NCI-H446 (cell line): Measurements from ENCODE around the gene TRPC4.

Source experiments
- DNase-seq, 2 experiments: peaks; one replicate each; lab custom pipeline; 2025; lab: John Stamatoyannopoulos, UW

The TRPC4 gene

GRCh38 chr13:37657134-37657533 lies 212.4 kb downstream of the TRPC4 start:
- DNase-seq = no peak

GRCh38 chr13:37656247-37656940 lies 213.2 kb downstream of the TRPC4 start:
- DNase-seq = no peak

DNA sequence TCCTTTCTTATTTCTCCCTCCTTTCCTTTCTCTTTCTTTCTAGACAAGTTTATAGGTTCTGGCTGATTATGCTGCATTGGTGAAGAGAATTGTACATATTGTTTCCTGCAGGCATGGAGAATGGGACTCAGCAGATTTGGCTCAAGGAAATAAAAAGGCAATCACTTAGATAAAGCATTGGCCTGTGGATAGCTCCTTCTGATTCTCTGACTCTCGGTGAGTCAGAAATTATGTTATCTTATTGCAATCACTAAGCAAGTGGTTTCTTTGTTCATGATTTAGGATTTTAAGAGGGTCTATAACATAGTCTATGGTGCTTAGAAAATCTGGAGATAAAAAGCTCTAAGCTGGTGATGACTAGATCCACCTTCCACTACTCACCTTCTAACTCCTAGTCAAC lies 217.0 kb downstream of the TRPC4 start:
- DNase-seq = no peak

GRCh38 chr13:37651891-37652290 lies 217.7 kb downstream of the TRPC4 start:
- DNase-seq = no peak

GRCh38 chr13:37648609-37649008 lies 221.0 kb downstream of the TRPC4 start:
- DNase-seq = peak in 1 of 2 experiments; percentile 5

DNA sequence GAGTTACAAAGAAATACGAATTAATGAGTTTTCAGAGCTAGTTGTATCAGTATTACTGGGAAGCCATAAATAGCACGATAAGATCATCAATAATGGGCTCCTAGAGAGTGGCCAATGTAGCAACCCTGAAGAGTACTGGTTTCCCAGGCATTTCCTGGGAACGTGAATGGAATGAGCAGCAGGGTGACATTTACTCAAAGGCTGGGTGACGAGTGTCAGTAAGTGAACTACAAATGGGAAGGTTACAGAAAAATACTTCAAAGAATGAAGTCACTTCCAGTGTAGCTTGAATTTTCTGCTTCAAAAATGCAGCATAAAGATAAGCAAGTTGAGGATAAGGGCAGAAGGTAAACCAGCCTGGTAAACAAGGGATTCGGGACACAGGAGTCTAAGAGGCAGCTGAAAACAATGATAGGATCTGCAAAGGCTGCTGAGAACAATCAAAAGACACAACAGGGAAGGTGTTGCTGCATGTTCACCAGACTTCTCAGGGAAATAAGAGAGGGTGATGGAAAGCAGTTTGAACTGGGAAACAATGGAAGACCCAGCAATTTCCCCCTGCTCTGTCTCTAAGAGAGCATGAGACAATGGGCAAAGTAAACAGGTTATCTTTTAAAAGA lies 222.4 kb downstream of the TRPC4 start:
- DNase-seq = no peak

DNA sequence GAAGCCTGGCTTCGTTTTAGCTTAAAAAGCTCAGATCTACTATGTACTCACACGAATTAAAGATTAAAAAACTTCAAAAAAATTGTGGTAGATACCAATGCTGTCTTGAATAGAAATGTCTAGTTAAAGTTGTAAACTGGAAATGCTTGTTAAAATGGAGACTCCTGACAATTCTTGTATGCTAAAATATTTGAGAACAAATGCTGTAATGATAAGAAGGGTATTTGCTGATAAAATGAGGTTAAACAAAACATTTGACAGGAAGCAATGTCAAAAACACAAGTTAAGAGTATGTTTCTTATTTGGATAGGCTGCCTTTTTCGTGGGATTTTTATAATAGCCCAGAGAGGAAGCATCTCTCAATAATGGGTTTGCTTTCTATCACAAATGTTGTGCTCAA lies 223.0 kb downstream of the TRPC4 start:
- no peak for DNase-seq

GRCh38 chr13:37645181-37645740 lies 224.3 kb downstream of the TRPC4 start:
- DNase-seq = no peak

DNA sequence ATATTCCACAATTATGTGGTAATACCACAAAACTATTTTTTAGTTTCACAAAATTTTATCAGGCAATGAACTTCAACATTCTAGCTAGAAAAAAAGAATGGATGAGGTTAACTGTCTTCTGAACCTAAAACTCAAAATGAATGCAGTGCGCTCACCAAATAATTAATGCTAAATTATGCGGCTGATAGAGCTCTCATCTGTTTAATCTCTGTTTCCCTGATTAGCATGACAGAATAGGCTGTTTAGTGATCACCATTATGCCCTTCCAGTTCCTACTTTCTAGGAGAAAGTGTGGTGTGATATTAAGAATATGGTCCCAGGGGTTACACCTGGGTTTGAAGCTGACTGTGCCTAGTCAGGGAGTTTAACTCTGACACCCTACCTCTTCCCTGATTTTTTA lies 228.2 kb downstream of the TRPC4 start:
- DNase-seq = no peak

- DNase-seq = peak in 1 of 2 experiments; percentile 44
Observed at GRCh38 chr13:37640499-37640898, 229.1 kb downstream of the TRPC4 start.

DNA sequence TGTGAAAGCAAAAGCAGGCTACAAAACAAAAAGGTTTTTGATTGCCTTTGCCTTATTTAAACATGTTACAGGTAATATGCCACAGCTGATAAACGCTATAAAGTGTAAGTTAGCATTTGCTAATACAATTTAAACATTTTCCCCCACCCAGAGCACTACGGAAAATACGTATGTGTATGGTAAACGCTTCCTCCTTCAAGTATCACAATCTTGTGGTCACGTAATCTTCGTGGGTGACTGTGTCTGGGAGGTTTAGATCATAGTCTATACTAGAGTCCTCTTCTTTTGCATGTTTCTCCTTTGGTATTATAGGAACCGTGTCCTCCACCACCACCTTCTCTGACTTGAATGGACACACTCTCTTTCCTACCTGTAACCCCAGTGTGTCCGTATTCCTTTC lies 232.9 kb downstream of the TRPC4 start:
- DNase-seq = no peak

- DNase-seq = no peak
Observed at GRCh38 chr13:37632294-37632693, 237.3 kb downstream of the TRPC4 start.

GRCh38 chr13:37627428-37627827 lies 242.1 kb downstream of the TRPC4 start:
- no peak for DNase-seq

DNA sequence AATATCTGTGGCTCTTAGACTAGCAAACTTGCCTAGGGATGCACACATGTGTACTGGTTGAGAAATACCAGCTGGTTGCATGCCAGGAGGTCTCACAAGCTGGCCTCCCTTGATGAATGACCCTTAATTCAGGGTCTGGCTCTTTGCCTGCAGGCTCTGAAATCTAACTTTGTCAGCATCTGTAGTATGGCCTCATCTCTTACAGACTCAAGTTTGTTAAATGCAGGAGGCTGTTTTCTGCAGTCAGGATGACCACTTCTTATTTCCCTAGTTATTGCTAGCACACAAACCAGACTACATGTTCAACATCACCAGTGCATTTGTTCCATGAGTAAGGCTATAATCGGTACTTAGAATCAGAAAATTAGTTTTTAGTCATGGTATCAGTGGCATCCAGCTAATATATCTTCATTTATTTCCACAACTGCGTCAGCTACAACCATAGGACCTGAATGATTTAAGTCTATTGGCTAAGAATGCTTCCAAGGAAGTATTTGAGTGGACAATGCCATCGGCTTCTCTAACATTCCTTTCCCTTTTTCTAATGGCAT lies 247.7 kb downstream of the TRPC4 start:
- DNase-seq = peak; percentile 46 to 73

GRCh38 chr13:37618554-37618953 lies 251.0 kb downstream of the TRPC4 start:
- DNase-seq = no peak

DNA sequence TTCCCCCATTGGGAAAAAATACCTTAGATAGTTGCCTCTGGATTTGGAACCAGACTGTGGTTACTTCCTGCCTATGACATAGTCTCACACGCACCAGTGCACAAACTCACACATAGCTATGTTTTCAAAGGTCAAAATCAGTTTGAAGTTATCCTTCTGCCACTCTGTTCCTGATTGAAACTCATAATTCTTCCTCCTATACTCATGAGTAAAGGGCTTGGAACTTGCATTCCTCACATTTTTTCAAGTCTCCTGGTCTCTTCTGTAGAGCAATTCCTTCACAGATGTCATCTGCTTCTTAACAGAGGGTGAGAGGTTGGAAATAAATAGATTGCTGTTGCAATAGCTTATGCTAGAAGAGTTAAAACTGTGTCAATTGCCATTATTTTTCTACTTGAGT lies 252.4 kb downstream of the TRPC4 start:
- no peak for DNase-seq

DNA sequence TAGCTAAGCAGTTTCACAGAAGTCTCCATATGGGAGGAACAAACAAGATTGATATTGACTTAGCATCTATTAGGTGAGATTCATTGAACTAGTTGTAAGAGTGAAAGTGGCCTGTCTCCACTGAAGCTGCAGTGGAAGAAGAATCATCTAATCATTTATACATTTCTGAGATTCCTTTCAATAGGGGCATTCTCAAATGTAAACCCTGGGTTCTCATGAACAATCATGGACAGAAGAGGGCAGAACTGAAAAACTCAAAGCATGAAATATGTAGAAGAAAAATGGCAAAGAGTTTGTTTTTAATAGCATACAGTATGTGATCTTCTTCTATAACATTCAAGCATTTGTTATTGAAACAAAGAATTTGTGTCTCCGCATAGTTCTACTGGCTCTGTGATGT lies 253.4 kb downstream of the TRPC4 start:
- no peak for DNase-seq

DNA sequence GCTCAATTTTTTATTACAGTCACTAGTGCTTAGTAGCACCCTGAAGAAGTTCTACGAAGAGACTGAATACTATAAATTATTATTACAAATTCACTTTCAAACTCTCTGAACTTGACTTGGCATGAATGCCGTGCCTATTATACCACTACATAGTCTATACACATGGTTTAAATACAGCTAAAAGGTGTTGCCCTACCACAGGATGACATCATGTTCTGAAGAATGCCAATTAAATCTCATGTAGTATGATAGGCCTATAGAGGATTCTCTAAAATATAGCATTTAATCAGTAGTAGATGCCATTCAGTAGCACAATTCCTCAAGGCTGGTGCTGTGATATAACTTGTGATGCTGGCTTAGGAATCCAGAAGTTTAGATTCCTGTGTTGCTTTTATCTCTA lies 254.3 kb downstream of the TRPC4 start:
- DNase-seq = no peak

GRCh38 chr13:37613638-37614037 lies 255.9 kb downstream of the TRPC4 start:
- DNase-seq = no peak

- DNase-seq = no peak
Observed at GRCh38 chr13:37613236-37613635, 256.3 kb downstream of the TRPC4 start.

- DNase-seq = no peak
Observed at GRCh38 chr13:37608750-37609339, 260.7 kb downstream of the TRPC4 start.

DNA sequence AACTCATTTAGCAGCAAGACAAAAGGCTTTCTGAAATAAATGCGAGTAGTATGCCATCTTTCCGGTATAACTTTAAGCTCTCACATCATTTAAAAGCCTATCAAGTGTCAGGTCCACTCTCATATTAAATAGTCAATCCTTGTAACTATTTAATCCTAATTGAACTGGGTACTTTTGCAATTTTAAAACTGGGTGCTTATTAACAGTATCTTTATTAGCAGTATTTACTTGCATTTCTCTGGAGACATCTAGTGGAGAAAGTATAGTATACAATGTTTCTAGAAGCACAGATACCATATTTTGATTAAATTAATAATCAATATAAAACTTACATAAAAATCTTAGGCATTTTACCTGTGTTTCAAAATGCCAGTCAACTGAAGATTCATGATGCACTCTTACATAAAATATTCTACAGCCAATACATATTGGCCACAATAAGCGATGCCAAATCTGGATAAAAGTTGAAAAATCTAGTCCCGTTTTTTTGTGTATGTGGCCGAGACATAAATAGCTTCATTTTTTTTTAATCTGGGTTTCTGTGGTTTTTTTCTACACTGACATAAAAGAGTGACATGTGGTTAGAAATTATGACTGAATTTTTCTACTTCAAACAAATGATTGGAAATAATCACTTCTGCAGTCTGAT lies 266.7 kb downstream of the TRPC4 start:
- peak in 1 of 2 experiments; percentile 51 for DNase-seq
